ENCODE results near the gene MATN3.
"Not testable (repeated sequence)": the region's sequence is repeated elsewhere in the genome, so short reads cannot be mapped to it uniquely, and the experiment has no call there.

MATN3 gene
- total RNA-seq = 0 to 0.66 (median 0.04) reads per million in 17 experiments

DNA sequence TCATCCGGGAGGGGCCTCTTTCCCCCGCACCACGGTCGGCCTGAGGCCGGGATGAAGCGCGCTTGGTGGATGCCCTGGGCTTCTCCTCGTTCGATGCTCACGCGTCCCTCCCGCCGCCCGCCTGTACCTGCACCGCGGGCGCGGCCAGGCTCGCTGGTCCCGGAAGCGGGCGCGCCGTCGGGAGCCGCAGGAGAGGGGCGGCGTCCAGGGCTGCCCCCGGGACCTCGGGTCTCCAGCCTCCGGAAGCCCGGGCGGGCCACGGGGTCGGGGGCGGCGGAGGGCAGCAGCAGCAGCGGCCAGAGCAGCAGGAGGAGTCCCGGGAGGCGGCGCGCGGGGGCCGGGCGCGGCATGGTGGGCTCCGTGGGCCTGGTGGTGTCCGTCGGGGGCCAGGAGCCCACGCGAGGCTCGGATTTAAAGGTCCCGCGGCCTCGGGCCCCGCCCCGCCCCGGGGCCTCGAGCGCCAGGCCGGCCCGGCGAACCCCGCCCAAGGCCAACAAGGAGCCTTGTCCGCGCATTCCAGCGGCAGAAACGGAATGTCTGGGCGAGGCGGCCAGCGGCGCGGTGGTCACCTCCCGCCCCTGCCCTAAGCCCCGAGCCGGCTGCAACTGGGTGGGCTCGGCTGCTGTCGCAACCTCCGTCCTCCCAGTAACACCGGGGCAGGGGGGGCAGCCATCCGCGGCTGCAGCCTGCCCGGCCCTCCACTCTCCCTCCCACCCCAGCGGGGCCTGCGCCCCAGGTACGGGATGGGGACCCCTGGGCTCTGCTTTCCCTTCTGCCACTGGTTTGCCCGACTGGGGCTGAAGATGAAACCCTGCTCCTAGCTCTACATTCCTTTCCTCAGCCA, at the start of gene MATN3:
Gene MATN3 (minus strand): TSS at position 387 of the 844 bp plus-strand sequence. CDS start 37 bp downstream, at position 350.
- DNase-seq = peak; percentile 14 to 67 (median 46)

GRCh38 chr2:20061940-20062339, 49.5 kb upstream of the MATN3 start:
- no peak for DNase-seq

- no peak for DNase-seq
These were observed 49.0 kb upstream of the MATN3 start for GRCh38 chr2:20061476-20061875.

GRCh38 chr2:20060106-20060505, 47.6 kb upstream of the MATN3 start:
- DNase-seq = no peak

GRCh38 chr2:20057268-20057667, 44.8 kb upstream of the MATN3 start:
- no peak for DNase-seq

DNA sequence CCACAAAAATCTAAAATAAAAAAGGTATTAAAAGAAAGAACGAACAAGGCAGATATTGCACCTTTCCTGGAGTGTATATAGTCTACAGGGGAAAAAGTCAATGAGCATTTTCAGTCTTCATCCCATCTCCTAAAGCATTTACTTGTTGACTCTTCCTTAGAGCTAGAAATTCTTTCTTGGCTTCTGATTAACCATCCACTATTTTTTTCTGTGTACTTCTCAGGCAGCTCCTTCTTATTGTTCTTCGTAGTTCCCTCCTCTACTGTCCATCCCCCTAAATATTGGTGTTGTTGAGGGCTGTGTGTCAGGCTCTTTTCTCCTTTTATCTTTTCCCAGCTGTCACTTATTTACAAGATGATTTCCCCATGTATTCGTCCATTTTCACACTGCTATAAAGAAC, 42.5 kb upstream of the MATN3 start:
- DNase-seq = no peak

GRCh38 chr2:20054119-20054518, 41.7 kb upstream of the MATN3 start:
- DNase-seq = no peak

DNA sequence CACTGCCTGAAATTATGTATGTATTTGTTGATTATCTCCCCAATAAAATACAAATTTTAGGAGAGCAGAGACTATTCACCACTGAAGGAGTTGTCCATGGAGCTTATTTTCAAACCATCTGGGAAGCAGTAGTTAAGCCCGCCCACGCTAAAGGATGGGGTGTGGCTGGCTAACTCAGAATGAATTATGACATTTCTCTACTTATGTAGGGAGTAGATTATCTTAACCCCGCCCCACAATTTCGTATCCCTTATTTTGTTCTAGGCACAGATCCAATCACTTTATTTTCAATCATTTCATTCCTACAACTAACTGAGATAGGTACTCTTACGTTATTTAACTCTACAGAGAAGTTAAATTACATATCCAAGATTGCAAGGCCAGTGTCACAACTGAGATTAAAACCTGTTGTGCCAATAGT, 40.4 kb upstream of the MATN3 start:
- DNase-seq = peak; percentile 81 to 90 (median 86)

- DNase-seq = no peak
These were observed 39.9 kb upstream of the MATN3 start for GRCh38 chr2:20052229-20052851.

DNA sequence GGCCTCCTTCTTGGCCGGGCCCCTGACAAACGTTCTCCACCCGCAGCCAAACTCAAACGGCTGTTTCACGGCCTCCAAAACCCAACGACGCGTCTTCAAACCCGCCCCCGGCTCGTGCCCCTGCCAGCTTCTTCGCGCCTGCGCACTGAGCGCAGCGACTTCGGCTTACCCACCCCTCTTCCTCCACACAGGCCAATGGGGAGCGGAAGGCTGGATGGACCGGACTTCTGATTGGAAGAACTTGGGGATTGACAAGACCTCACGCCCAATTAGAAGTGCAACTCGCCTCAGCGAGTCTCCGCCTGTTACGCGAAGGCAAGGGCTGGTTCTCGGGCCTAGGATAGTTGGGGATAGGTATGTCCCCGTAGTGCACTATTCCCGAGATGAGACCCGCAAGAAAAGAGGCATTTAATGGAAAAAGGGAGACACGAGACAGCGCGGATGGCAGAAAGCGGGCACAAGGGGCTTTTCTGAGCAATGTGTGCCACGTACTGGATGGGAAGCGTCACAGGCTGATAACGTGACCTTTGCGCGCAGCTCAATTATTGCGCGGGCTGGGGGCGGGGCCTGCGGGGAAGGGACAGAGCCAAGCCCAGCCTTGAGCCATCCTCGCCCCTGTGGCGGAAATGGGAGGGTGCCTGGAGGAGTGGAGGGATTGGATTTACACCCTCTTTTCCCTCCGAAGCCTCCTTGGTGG, 39.2 kb upstream of the MATN3 start, which contains the start of gene LAPTM4A:
Gene LAPTM4A (minus strand): TSS at position 97 of the 697 bp plus-strand sequence. CDS start 108 bp downstream, outside the sequence.
- DNase-seq = peak; percentile 99 to 100 (median 100)

- peak; percentile 49 to 66 (median 61) for DNase-seq
These were observed 38.4 kb upstream of the MATN3 start for GRCh38 chr2:20050646-20051531.

DNA sequence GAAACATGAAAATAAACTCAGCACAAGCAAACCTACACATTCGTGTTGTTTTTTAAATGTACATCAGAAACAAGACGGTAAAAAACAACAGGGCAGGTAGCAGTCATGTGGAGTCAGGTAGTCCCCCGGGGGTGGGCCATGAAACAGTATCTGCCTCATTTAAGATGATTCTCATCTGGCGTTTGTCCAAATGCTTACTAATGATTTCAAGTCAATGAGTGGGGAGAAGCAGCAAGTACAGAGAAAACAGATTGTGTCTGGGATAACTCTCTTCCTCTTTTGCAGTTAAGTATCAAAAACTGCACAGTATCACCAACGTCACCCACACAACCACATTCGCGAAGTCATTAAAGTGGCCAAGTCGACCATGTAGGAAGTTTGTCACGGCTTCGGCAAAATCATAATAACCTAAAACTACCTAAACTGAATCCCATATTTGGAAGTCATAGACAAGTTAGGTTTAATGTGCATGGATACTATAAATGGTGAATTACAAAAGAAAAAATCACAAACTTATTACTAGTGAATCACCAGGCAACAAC, 37.7 kb upstream of the MATN3 start:
- peak; percentile 81 to 96 (median 92) for DNase-seq

- peak; percentile 63 to 90 (median 80) for DNase-seq
These were observed 37.2 kb upstream of the MATN3 start for GRCh38 chr2:20049637-20050036.

- no peak for DNase-seq
These were observed 36.3 kb upstream of the MATN3 start for GRCh38 chr2:20048488-20049448.

GRCh38 chr2:20045712-20046292, 33.3 kb upstream of the MATN3 start:
- DNase-seq = not testable (repeated sequence)

- no peak for DNase-seq
These were observed 32.3 kb upstream of the MATN3 start for GRCh38 chr2:20044778-20045177.

DNA sequence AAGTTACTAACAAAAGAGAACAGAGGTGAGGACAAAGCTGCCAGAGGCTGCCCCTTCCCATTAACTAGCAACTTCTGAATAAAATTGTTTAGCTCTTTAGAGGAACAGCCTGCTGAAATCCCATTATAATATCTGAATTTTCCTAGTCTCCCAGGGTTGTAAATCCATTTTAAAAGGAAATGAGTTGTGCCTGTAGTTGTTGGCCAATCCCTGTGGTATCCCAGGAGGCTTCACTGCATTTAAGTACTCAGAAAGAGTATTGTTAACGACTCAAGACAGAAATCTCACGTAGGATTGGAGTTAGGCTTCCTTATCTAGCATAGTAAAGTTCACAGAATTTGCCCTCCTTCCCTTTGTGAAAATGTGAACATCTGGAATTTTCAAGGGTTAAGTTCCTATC, 30.1 kb upstream of the MATN3 start:
- peak in 2 of 4 experiments; percentile 15 to 17 for DNase-seq

- no peak for DNase-seq
These were observed 28.2 kb upstream of the MATN3 start for GRCh38 chr2:20040489-20041172.

- no peak for DNase-seq
These were observed 25.2 kb upstream of the MATN3 start for GRCh38 chr2:20037660-20038059.
